OCI-LY1 (cell line): ENCODE results near the gene PRKCE.

Experiments used
- H2AFZ ChIP-seq: fragments of 200-600 bp; sonication (generic), shearing (Covaris generic); 2 replicates; pipeline ENCODE4 v1.6.0; 2014; ENCODE audit warnings: antibody characterized with exemption, mild to moderate bottlenecking, low read length
- H3F3A ChIP-seq: fragments of 200-600 bp; sonication (generic), shearing (Covaris generic); 2 replicates; pipeline ENCODE4 v1.6.0; 2014; ENCODE audit warnings: mild to moderate bottlenecking, antibody characterized with exemption, low read length, moderate library complexity; ENCODE audit not compliant: insufficient read depth
- H3K27ac ChIP-seq: fragments of 200-600 bp; sonication (generic); 2 replicates; pipeline ENCODE4 v1.5.1; 2014; ENCODE audit warnings: low read length, mixed run types, mild to moderate bottlenecking, low read depth; ENCODE audit not compliant: poor library complexity, severe bottlenecking
- H3K27me3 ChIP-seq: fragments of 200-600 bp; sonication (generic); 2 replicates; pipeline ENCODE4 v1.6.0; 2014; ENCODE audit warnings: antibody characterized with exemption, mild to moderate bottlenecking, low read length, moderate library complexity; ENCODE audit not compliant: insufficient read depth
- H3K36me3 ChIP-seq: fragments of 200-600 bp; sonication (generic); 2 replicates; pipeline ENCODE4 v1.6.1; 2014; ENCODE audit warnings: mild to moderate bottlenecking, antibody characterized with exemption, low read length, moderate library complexity, mixed read lengths; ENCODE audit not compliant: insufficient read depth
- H3K4me1 ChIP-seq: fragments of 200-600 bp; sonication (generic); 2 replicates; pipeline ENCODE4 v1.5.1; 2014; ENCODE audit warnings: mild to moderate bottlenecking, low read length, moderate library complexity; ENCODE audit not compliant: insufficient read depth, severe bottlenecking
- H3K4me2 ChIP-seq: fragments of 200-600 bp; sonication (generic), shearing (Covaris generic); 2 replicates; pipeline ENCODE4 v1.6.1; 2014; ENCODE audit warnings: low read length
- H3K4me3 ChIP-seq: fragments of 200-600 bp; sonication (generic); 2 replicates; pipeline ENCODE4 v1.5.1; 2014; ENCODE audit warnings: low read length, low read depth, mild to moderate bottlenecking, mixed read lengths; ENCODE audit not compliant: poor library complexity, severe bottlenecking
- H3K79me2 ChIP-seq: fragments of 200-600 bp; shearing (Covaris generic); 2 replicates; pipeline ENCODE4 v1.6.1; 2016; ENCODE audit warnings: mixed run types, low read length, mixed read lengths; ENCODE audit not compliant: insufficient read depth
- H3K9ac ChIP-seq: fragments of 200-600 bp; sonication (generic), shearing (Covaris generic); 2 replicates; pipeline ENCODE4 v1.6.1; 2014; ENCODE audit warnings: mild to moderate bottlenecking, low read length, mixed read lengths
- H3K9me2 ChIP-seq: fragments of 200-600 bp; sonication (generic), shearing (Covaris generic); 2 replicates; pipeline ENCODE4 v1.6.1; 2014; ENCODE audit warnings: low read depth, mild to moderate bottlenecking, low read length, mixed read lengths
- H3K9me3 ChIP-seq: fragments of 200-600 bp; shearing (Covaris generic); 2 replicates; pipeline ENCODE4 v1.6.1; 2014; ENCODE audit warnings: low read length, mixed read lengths
- H4K20me1 ChIP-seq: fragments of 200-600 bp; sonication (generic), shearing (Covaris generic); 2 replicates; pipeline ENCODE4 v1.6.0; 2016; ENCODE audit warnings: mild to moderate bottlenecking, low read length; ENCODE audit not compliant: insufficient read depth
- CTCF ChIP-seq: fragments of 200-600 bp; sonication (generic), shearing (Covaris generic); IDR thresholded peaks from 2 replicates; pipeline ENCODE4 v1.5.1; 2017; ENCODE audit warnings: mild to moderate bottlenecking, antibody characterized with exemption, low read length, moderate library complexity, mixed read lengths
- EZH2 ChIP-seq: fragments of 200-600 bp; sonication (generic), shearing (Covaris generic); IDR thresholded peaks from 2 replicates; pipeline ENCODE4 v1.8.0; 2017; ENCODE audit warnings: borderline replicate concordance, mixed run types, mild to moderate bottlenecking, antibody characterized with exemption, low read length, moderate library complexity, mixed read lengths

The PRKCE gene

GRCh38 chr2:46167406-46167805 lies 515.9 kb downstream of the PRKCE start:
- no peak overlapping the region for H3K4me2 ChIP-seq
- no peaks in the 10 kb centered on the region for H3K36me3 ChIP-seq
- H3K27me3 ChIP-seq = no peaks in the 10 kb centered on the region
- TF ChIP-seq EZH2 (no peak), CTCF (no peak)
- no peak overlapping the region for H2AFZ ChIP-seq
- H3K9me3 ChIP-seq = no peaks in the 10 kb centered on the region
- H3F3A ChIP-seq = no peaks in the 10 kb centered on the region
- H3K9ac ChIP-seq = no peak overlapping the region
- H3K27ac ChIP-seq = no peak overlapping the region
- no peaks in the 10 kb centered on the region for H3K9me2 ChIP-seq
- H4K20me1 ChIP-seq = no peaks in the 10 kb centered on the region
- H3K79me2 ChIP-seq = no peaks in the 10 kb centered on the region
- no peaks in the 10 kb centered on the region for H3K4me1 ChIP-seq
- no peak overlapping the region for H3K4me3 ChIP-seq

- no peaks in the 10 kb centered on the region for H3K36me3 ChIP-seq
- no peak for TF ChIP-seq EZH2
- no peak for TF ChIP-seq CTCF
These were observed 516.4 kb downstream of the PRKCE start for GRCh38 chr2:46167924-46168323.

GRCh38 chr2:46169467-46169866 lies 518.0 kb downstream of the PRKCE start:
- Histone ChIP-seq H3K9ac (no peak overlapping the region), H3K79me2 (no peaks in the 10 kb centered on the region), H3K27ac (no peak overlapping the region), H3K9me3 (no peaks in the 10 kb centered on the region), H2AFZ (no peak overlapping the region), H3K4me3 (no peak overlapping the region), H3K4me1 (no peaks in the 10 kb centered on the region), H3F3A (no peaks in the 10 kb centered on the region), H3K27me3 (no peaks in the 10 kb centered on the region), H4K20me1 (no peaks in the 10 kb centered on the region), H3K36me3 (no peaks in the 10 kb centered on the region), H3K9me2 (no peaks in the 10 kb centered on the region), H3K4me2 (no peak overlapping the region)
- TF ChIP-seq CTCF (no peak), EZH2 (no peak)

More at GRCh38 chr2:46167924-46168323, 516.4 kb downstream of the PRKCE start:
- Histone ChIP-seq H3K27ac (no peak overlapping the region), H2AFZ (no peak overlapping the region), H3K4me3 (no peak overlapping the region), H3K4me2 (no peak overlapping the region), H3K4me1 (no peaks in the 10 kb centered on the region), H3K9me3 (no peaks in the 10 kb centered on the region), H4K20me1 (no peaks in the 10 kb centered on the region), H3K79me2 (no peaks in the 10 kb centered on the region), H3K27me3 (no peaks in the 10 kb centered on the region), H3K9me2 (no peaks in the 10 kb centered on the region), H3K9ac (no peak overlapping the region), H3F3A (no peaks in the 10 kb centered on the region)
